C4-2B (cell line): ENCODE data around the gene LRRC25.

Source experiments
- H3K27ac ChIP-seq: fragments of 450-650 bp; 2 replicates; pipeline ENCODE4 v1.5.1; 2017
- ZFX ChIP-seq: fragments of 450-650 bp; IDR thresholded peaks from 2 replicates; pipeline ENCODE4 v1.6.1; 2017
- TF ChIP-seq, protein P1 (sequence below): fragments of 450-650 bp; conservative IDR thresholded peaks from 2 replicates; pipeline ENCODE4 v1.5.1; 2017; ENCODE audit warnings: mild to moderate bottlenecking

LRRC25 gene

DNA sequence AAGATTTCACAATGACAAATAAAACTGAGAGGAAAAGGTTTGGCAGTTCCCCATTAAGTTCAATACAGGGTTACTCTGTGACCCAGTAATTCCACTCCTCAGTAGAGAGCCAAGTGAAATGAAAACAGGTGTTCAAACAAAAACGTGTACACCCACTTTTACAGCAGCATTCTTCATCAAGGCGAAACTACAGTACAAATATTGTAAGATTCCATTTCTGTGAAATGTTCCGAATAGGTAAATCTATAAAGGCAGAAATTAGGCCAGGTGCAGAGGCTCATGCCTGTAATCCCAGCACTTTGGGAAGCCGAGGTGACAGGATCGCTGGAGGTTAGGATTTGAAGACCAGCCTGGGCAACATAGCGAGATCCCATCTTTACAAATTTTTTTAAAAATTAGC, 20.4 kb downstream of the LRRC25 start:
- peak overlapping the region; percentile 99 for H3K27ac ChIP-seq
- no peak for TF ChIP-seq ZFX
- TF ChIP-seq, protein P1, sequence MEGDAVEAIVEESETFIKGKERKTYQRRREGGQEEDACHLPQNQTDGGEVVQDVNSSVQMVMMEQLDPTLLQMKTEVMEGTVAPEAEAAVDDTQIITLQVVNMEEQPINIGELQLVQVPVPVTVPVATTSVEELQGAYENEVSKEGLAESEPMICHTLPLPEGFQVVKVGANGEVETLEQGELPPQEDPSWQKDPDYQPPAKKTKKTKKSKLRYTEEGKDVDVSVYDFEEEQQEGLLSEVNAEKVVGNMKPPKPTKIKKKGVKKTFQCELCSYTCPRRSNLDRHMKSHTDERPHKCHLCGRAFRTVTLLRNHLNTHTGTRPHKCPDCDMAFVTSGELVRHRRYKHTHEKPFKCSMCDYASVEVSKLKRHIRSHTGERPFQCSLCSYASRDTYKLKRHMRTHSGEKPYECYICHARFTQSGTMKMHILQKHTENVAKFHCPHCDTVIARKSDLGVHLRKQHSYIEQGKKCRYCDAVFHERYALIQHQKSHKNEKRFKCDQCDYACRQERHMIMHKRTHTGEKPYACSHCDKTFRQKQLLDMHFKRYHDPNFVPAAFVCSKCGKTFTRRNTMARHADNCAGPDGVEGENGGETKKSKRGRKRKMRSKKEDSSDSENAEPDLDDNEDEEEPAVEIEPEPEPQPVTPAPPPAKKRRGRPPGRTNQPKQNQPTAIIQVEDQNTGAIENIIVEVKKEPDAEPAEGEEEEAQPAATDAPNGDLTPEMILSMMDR = no peak

DNA sequence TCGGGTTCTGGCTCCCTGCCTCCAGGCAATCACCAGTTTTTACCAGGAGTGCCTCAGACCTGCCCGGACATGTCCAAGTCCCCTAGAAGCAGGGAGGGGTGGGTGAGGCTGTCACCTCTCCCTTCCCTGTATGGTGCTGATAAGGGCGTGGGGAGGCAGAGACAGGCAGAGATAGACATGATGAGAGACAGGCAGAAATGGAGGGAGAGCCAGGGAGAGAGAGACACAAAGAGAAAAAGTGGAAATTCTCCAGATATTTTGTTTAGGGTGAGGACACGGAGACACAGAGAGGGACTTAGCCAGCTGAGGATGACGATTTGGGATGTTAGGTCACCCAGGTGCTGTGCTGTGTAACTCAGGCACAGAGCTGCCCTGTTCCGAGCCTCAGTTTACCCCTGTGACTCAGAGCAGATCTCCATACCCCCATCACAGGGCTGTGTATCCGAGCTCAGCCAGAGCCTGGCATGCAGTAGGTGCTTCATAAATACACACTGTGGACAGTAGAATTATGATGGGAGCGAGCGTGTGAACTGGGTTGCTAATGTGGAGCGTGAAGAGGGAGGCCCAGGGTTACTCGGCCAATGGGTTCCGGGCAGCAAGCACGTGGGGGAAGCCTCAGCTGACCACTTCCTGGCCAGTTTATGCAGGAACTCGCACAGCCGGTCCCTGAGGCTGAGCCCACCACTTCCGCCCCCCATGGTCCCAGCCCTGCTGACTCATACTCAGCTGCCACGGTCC, 23.4 kb downstream of the LRRC25 start:
- H3K27ac ChIP-seq = peak overlapping the region; percentile 71
- TF ChIP-seq, protein P1 = no peak
- TF ChIP-seq ZFX = no peak

DNA sequence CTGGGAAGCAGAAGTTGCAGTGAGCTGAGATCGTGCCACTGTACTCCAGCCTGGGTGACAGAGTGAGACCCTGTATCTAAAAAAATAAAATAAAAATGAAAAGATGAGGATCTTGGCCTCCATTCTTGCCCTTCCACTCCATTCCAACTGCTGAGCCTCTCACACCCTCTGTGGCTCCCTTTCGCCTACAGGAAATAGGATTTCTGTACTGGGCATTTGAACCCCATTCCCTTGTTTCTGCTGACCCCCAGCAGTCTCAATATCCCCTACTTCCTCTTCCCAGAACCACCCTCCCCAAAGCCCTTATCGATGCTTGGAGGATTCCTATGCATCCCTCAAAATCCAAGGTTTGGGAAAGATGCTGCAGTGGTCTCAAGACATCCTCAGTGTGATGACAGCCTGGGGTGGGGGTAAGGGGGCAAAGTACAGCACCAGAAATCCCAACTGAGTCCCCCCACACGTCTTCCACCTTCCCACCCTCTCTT, 24.0 kb downstream of the LRRC25 start:
- no peak for TF ChIP-seq ZFX
- TF ChIP-seq, protein P1 = no peak
- peak overlapping the region; percentile 71 for H3K27ac ChIP-seq

DNA sequence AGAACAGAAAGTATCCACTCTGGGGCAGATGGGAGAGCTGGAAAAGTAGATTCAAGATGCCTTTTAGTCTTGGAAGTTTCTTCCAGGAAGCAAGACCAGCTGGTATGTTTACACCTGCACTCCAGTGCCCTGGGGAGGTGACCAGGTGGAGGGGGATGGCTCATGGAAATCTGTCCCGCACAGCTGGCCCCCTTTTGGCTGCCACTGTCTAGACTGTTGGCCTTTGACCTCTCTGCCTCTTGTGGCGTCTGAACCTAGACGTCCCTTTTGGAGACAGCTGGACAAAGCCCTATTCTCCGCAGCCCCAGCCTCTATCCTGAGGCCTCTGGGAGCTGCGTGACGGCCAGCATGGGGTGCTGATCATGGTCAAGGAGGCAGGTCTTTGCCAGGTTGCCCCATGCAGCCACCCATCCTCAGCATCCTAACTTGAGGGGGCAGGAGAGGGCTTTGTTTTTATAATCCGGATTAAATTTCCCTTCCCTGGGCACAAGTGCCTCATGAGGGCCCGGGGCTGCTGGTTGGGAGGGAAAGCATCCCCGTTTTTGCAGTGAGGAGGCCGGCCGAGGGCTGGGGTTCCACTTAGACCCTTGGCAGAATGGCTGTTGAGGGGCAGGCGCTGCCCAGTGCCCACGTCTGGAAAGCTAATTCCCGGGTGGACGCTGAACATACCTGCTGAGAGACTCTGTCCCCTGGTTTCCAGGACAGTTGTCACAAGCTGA, 28.8 kb downstream of the LRRC25 start:
- TF ChIP-seq ZFX = no peak
- TF ChIP-seq, protein P1 = no peak
- peak overlapping the region; percentile 97; the same call in 1 of the 2 replicates for H3K27ac ChIP-seq

DNA sequence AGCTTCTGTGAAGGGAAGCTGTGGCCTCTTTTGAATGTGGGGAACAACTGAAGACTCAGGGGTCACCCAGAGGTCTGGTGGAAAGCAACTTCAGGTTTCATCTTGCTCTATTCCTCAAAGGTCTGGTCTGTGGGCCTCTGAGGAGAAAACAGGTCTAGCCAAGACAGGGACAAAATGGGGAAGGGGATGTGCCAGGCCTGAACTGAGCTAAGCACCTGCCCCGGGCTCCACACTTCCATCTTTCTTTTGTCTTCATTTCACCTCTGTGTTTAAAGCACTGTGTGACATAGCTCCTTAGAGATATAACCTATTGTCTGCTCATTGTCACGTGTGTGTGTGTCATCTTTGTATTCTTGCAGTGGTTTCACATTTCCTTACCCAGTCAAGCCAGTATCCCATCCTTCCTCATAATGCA, 31.4 kb downstream of the LRRC25 start:
- TF ChIP-seq, protein P1 = no peak
- no peak for TF ChIP-seq ZFX

DNA sequence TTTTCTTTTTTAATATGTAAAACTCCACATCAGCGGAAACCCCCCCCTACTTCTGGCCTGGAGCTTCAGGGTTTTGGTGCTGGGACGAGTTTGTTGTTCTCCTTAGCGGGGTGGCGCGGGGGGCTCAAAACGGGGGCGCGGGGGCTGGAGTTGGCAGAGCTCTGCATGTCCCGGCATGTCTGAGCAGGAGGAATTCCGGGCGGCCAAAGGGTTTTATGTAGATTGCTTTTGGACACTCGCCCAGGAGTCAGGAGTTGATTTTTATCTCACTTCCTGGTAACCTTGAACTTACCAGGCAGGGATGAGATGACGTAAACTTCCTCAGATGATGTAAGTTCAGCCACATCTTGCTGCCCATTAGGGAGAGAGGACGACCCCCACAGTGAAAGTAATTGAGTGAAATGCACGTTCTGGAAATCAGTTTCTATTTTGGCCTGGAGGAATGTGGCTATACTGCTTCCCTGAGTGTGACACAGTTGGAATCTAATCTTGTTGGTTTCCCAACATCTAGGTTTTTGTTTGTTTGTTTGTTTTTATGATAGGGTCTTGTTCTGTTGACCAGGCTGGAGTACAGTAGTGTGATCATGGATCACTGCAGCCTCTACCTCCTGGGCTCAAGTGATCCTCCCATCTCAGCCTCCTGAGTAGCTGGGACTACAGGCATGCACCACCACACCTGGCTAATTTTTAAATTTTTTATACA, 32.4 kb downstream of the LRRC25 start:
- no peak for TF ChIP-seq ZFX
- TF ChIP-seq, protein P1 = no peak

More for the DNA sequence above, 31.4 kb downstream of the LRRC25 start:
- peak overlapping the region; percentile 97 for H3K27ac ChIP-seq

DNA sequence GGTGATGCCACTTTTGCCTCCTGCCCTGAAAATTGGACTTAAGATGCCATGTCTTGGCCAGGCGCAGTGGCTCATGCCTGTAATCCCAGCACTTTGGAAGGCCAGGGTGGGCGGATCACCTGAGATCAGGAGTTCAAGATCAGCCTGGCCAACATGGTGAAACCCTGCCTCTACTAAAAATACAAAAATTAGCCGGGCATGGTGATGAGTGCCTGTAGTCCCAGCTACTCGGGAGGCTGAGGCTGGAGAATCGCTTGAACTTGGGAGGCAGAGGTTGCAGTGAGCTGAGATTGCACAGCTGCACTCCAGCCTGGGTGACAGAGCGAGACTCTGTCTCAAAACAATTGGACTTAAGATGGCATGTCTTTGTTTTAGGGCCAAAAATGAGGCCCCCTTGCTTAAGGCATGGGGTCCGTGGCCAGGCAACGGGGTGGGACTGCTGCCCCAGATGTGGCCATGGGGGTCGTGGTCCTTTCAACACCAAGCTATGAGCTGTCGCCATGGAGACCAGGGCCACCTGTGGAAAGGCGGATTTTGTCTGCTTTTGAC, 33.1 kb downstream of the LRRC25 start:
- H3K27ac ChIP-seq = peak overlapping the region; percentile 97

More for the DNA sequence above, 32.4 kb downstream of the LRRC25 start:
- peak overlapping the region; percentile 97 for H3K27ac ChIP-seq
